Esophagus squamous epithelium (tissue), 4 donors: ENCODE results near the gene WTAP. TPM values are rescaled to one million over a fixed set of nuclear protein-coding genes. Genes with fewer than 3 reads are reported as not detected.

Source experiments
- small RNA-seq, 4 donors: library from RNA; depleted of rRNA; stranded (forward); fragments of <200 nt; gene quantifications; one replicate each; pipeline ENCODE3, GENCODE V24; 2016
- total RNA-seq, 4 donors: library from RNA; depleted of rRNA; stranded (reverse); fragments of >200 nt; gene quantifications; one replicate each; pipeline ENCODE4 v1.1.0, GENCODE V29; 2016

WTAP gene
- total RNA-seq, 4 donors from 2014 or later, result 45.0 to 105 (median 82.6) TPM

Small RNAs within 50 kb of the gene (small RNA-seq; reads per million reads assigned to genes)
- gene RNU4ATAC18P, result 0 to 0.15 (median 0) reads per million in 4 donors
- 95.4 to 139 (median 99.8) reads per million in 4 donors for gene SNORA20
- gene SNORA29, result 0 reads per million in 4 donors

Other genes starting within 250 kb of the WTAP start
- gene SOD2, start 34.3 kb upstream of the WTAP start, total RNA-seq, result 100 to 1,000 TPM; 227 to 792 (median 519) TPM
- gene ACAT2, start 34.5 kb downstream of the WTAP start, total RNA-seq, result 10 to 100 TPM; 24.9 to 56.8 (median 40.8) TPM
- 100 to 1,000 TPM in 3 of 4 donors, 10 to 100 TPM in 1; 75.1 to 189 (median 172) TPM for gene TCP1, start 62.1 kb downstream of the WTAP start, total RNA-seq
- 10 to 100 TPM; 46.9 to 94.2 (median 56.0) TPM for gene MRPL18, start 63.0 kb downstream of the WTAP start, total RNA-seq
- not detected for gene PNLDC1, start 72.8 kb downstream of the WTAP start, total RNA-seq
- not detected for gene MAS1, start 163.5 kb downstream of the WTAP start, total RNA-seq
- gene IGF2R, start 241.6 kb downstream of the WTAP start, total RNA-seq, result 10 to 100 TPM; 38.2 to 56.1 (median 52.0) TPM